Sigmoid colon (tissue), 4 donors: Measurements from ENCODE around the gene MT4.

Experiments
- EP300 ChIP-seq, 4 donors: sonication (generic); formaldehyde crosslinking; IDR thresholded peaks; one replicate each; pipeline ENCODE4 v1.6.1; 2017; ENCODE audit warnings: antibody characterized with exemption in 4 of 4
- POLR2A ChIP-seq, 2 donors: fragments of 450-650 bp; IDR thresholded peaks; one replicate each; pipeline ENCODE4 v1.6.1; 2016; ENCODE audit warnings: antibody characterized with exemption in 2 of 2, mild to moderate bottlenecking in 2 of 2, moderate library complexity in 2 of 2
- TF ChIP-seq, protein P1 (sequence below), 4 experiments: fragments of 450-650 bp in 3 of 4; fragments of 200-600 bp in 1 of 4; IDR thresholded peaks; one replicate each; pipeline ENCODE4 v1.5.1; 2016 to 2019; ENCODE audit warnings: antibody characterized with exemption in 4 of 4, mild to moderate bottlenecking in 3 of 4, moderate library complexity in 2 of 4

DNA sequence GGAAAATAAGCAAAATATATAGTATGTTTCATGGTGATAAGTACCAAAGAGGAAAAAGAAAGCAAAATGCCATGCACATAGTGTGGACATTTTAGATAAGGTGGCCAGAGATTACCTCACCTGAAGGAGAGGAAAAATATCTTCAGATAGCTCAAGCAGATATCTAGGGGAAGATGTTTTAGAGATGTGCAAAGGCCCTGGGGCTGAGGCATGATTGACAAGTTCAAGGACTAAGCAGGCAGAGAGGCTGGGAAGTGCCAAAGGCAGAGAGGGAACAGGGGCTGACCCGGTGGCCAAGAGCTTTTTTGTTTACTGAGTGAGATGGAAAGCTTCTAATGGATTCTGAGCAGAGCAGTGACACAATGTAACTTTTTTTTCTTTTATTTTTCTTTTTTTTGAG is 4.4 kb upstream of the MT4 start:
- TF ChIP-seq, protein P1, sequence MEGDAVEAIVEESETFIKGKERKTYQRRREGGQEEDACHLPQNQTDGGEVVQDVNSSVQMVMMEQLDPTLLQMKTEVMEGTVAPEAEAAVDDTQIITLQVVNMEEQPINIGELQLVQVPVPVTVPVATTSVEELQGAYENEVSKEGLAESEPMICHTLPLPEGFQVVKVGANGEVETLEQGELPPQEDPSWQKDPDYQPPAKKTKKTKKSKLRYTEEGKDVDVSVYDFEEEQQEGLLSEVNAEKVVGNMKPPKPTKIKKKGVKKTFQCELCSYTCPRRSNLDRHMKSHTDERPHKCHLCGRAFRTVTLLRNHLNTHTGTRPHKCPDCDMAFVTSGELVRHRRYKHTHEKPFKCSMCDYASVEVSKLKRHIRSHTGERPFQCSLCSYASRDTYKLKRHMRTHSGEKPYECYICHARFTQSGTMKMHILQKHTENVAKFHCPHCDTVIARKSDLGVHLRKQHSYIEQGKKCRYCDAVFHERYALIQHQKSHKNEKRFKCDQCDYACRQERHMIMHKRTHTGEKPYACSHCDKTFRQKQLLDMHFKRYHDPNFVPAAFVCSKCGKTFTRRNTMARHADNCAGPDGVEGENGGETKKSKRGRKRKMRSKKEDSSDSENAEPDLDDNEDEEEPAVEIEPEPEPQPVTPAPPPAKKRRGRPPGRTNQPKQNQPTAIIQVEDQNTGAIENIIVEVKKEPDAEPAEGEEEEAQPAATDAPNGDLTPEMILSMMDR (IDR thresholded peaks at IDR 0.05), result no peak
- TF ChIP-seq POLR2A (IDR thresholded peaks at IDR 0.05) (no peak), EP300 (IDR thresholded peaks at IDR 0.05) (no peak)
